Neural progenitor cell (in vitro differentiated cells): ENCODE data around the gene SLC36A2.

Experiments
- EZH2 ChIP-seq: fragments of 200-600 bp; sonication (generic); IDR thresholded peaks from 2 replicates; pipeline ENCODE4 v1.6.1; 2017; ENCODE audit warnings: antibody characterized with exemption, mild to moderate bottlenecking, moderate library complexity
- EZH2phosphoT487 ChIP-seq: fragments of 200-600 bp; sonication (generic); IDR thresholded peaks from 2 replicates; pipeline ENCODE4 v1.6.1; 2017; ENCODE audit warnings: antibody characterized with exemption
- TF ChIP-seq, protein P1 (sequence below): fragments of 200-600 bp; sonication (generic); IDR thresholded peaks from 2 replicates; pipeline ENCODE4 v1.5.1; 2017; ENCODE audit warnings: antibody characterized with exemption, mild to moderate bottlenecking

DNA sequence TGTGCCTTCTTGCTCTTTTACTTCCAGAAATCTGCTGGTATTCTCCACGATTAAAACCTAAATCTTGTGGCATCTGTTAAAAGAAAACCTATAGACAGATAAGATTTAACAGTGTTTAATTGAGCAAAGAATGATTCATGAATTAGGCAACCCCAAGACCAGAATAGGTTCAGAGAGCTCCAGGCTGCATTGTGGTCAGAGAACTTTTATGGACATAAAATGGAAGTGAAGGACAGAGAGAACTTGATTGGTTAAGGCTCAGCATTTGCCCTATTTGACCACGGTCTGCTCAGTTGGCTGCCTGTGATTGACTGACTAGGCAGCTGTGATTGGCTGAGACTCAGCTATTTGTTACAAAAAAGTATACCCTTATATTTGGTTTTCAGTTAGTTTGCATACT, 10.4 kb upstream of the SLC36A2 start:
- TF ChIP-seq EZH2 (no peak), EZH2phosphoT487 (no peak)
- TF ChIP-seq, protein P1, sequence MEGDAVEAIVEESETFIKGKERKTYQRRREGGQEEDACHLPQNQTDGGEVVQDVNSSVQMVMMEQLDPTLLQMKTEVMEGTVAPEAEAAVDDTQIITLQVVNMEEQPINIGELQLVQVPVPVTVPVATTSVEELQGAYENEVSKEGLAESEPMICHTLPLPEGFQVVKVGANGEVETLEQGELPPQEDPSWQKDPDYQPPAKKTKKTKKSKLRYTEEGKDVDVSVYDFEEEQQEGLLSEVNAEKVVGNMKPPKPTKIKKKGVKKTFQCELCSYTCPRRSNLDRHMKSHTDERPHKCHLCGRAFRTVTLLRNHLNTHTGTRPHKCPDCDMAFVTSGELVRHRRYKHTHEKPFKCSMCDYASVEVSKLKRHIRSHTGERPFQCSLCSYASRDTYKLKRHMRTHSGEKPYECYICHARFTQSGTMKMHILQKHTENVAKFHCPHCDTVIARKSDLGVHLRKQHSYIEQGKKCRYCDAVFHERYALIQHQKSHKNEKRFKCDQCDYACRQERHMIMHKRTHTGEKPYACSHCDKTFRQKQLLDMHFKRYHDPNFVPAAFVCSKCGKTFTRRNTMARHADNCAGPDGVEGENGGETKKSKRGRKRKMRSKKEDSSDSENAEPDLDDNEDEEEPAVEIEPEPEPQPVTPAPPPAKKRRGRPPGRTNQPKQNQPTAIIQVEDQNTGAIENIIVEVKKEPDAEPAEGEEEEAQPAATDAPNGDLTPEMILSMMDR: no peak
